GM12891 (cell line): ENCODE data around the gene LUC7L.
"Not testable (repeated sequence)": the region's sequence is repeated elsewhere in the genome, so short reads cannot be mapped to it uniquely, and the experiment has no call there.

Source experiments
- DNase-seq: peaks from one replicate; pipeline ENCODE4 v3.0.0; 2011; ENCODE audit warnings: low spot score; ENCODE audit not compliant: insufficient read length
- FAIRE-seq: peaks from 2 replicates; lab custom pipeline; 2011; peaks lifted over from hg19 to GRCh38; lab: Jason Lieb, UNC
- PAX5 ChIP-seq: IDR thresholded peaks from 2 replicates; pipeline ENCODE4 v1.6.1; 2011; ENCODE audit warnings: low read length, moderate library complexity, mild to moderate bottlenecking; ENCODE audit not compliant: insufficient read depth, severe bottlenecking
- POLR2A ChIP-seq: IDR thresholded peaks from 2 replicates; pipeline ENCODE4 v1.6.1; 2011; ENCODE audit warnings: low read depth, low read length, control low read depth
- POLR2AphosphoS5 ChIP-seq: IDR thresholded peaks from 2 replicates; pipeline ENCODE4 v1.6.1; 2011; ENCODE audit warnings: low read depth, low read length, control low read depth
- POU2F2 ChIP-seq: IDR thresholded peaks from 2 replicates; pipeline ENCODE4 v1.6.1; 2011; ENCODE audit warnings: low read depth, mild to moderate bottlenecking, control low read depth, low read length, moderate library complexity
- SPI1 ChIP-seq: IDR thresholded peaks from 2 replicates; pipeline ENCODE4 v1.6.1; 2011; ENCODE audit warnings: low read depth, low read length, control low read depth
- TAF1 ChIP-seq: IDR thresholded peaks from 2 replicates; pipeline ENCODE4 v1.6.1; 2011; ENCODE audit warnings: low read depth, low read length, control low read depth

The LUC7L gene

GRCh38 chr16:162271-162991 is 66.8 kb downstream of the LUC7L start:
- TF ChIP-seq TAF1: no peak
- TF ChIP-seq PAX5: no peak
- no peak for TF ChIP-seq POU2F2
- no peak for TF ChIP-seq POLR2A
- no peak for TF ChIP-seq SPI1
- no peak for TF ChIP-seq POLR2AphosphoS5
- DNase-seq (no peak), FAIRE-seq (no peak)

GRCh38 chr16:160691-161190 is 68.5 kb downstream of the LUC7L start:
- FAIRE-seq (no peak), DNase-seq (no peak)
- TF ChIP-seq SPI1: no peak

- DNase-seq, FAIRE-seq: not testable (repeated sequence)
Observed at GRCh38 chr16:160242-160641, 69.0 kb downstream of the LUC7L start.

- TF ChIP-seq POLR2A: no peak
- no peak for TF ChIP-seq POLR2AphosphoS5
- no peak for TF ChIP-seq POU2F2
- TF ChIP-seq SPI1: no peak
- TF ChIP-seq TAF1: no peak
- no peak for TF ChIP-seq PAX5
- DNase-seq: no peak
Observed at GRCh38 chr16:159136-159849, 70.0 kb downstream of the LUC7L start.

GRCh38 chr16:155031-155398 is 74.2 kb downstream of the LUC7L start:
- TF ChIP-seq PAX5: no peak
- TF ChIP-seq POLR2A: no peak
- TF ChIP-seq TAF1: no peak
- no peak for TF ChIP-seq POU2F2
- no peak for TF ChIP-seq POLR2AphosphoS5
- no peak for TF ChIP-seq SPI1
- no peak for DNase-seq
- FAIRE-seq: no peak

More at GRCh38 chr16:159136-159849, 70.0 kb downstream of the LUC7L start:
- no peak for FAIRE-seq

GRCh38 chr16:154217-155030 is 74.8 kb downstream of the LUC7L start:
- FAIRE-seq (peak; percentile 41), DNase-seq (no peak)
- TF ChIP-seq PAX5 (no peak), POU2F2 (no peak), POLR2AphosphoS5 (no peak)

GRCh38 chr16:153550-154216 is 75.6 kb downstream of the LUC7L start:
- FAIRE-seq: peak; percentile 94
- DNase-seq: not testable (repeated sequence)

GRCh38 chr16:153129-153521 is 76.1 kb downstream of the LUC7L start:
- not testable (repeated sequence) for FAIRE-seq, DNase-seq

- DNase-seq: no peak
Observed at GRCh38 chr16:152141-153128, 76.8 kb downstream of the LUC7L start, which contains the start of gene HBZ. HBZ (plus strand) TSS chr16:152644; CDS start chr16:152910, 266 bp downstream.

More at GRCh38 chr16:152141-153128, 76.8 kb downstream of the LUC7L start, which contains the start of gene HBZ:
- no peak for FAIRE-seq
- no peak for TF ChIP-seq TAF1
- no peak for TF ChIP-seq POLR2AphosphoS5
- no peak for TF ChIP-seq POLR2A
- no peak for TF ChIP-seq SPI1
- no peak for TF ChIP-seq POU2F2
- TF ChIP-seq PAX5: no peak
